Peyer's patch (tissue), 4 donors: ENCODE measurements around the gene PPARGC1A. TPM values are rescaled to one million over a fixed set of nuclear protein-coding genes. Genes with fewer than 3 reads are reported as not detected.

ENCODE experiments used
- DNase-seq, 3 donors: peaks; one replicate each; pipeline ENCODE4 v3.0.0-alpha.2; 2017 to 2019
- H3K27ac ChIP-seq, 4 donors: fragments of 200-600 bp; sonication (generic); one replicate each; pipeline ENCODE4 v1.5.1; 2016 to 2019
- H3K27me3 ChIP-seq, 2 donors: fragments of 200-600 bp; sonication (generic); one replicate each; pipeline ENCODE4 v1.5.1; 2019
- H3K36me3 ChIP-seq, 3 donors: fragments of 200-600 bp; sonication (generic); one replicate each; pipeline ENCODE4 v1.5.1; 2016 to 2019
- H3K4me1 ChIP-seq, 4 donors: fragments of 200-600 bp; sonication (generic); one replicate each; pipeline ENCODE4 v1.5.1; 2016 to 2019
- H3K4me3 ChIP-seq, 4 donors: fragments of 200-600 bp; sonication (generic); 1 replicate in 3 of 4; 2 replicates in 1 of 4; pipeline ENCODE4 v1.5.1; 2016 to 2019; ENCODE audit warnings: mild to moderate bottlenecking in 1 of 4
- H3K9me3 ChIP-seq, 4 donors: fragments of 200-600 bp; sonication (generic); one replicate each; pipeline ENCODE4 v1.5.1; 2016 to 2019; ENCODE audit warnings: mild to moderate bottlenecking in 1 of 4
- POLR2A ChIP-seq, 2 donors: fragments of 450-650 bp; IDR thresholded peaks; one replicate each; pipeline ENCODE4 v1.5.1; 2017; ENCODE audit warnings: antibody characterized with exemption in 2 of 2, mild to moderate bottlenecking in 2 of 2, moderate library complexity in 2 of 2
- total RNA-seq, 4 donors: library from RNA; depleted of rRNA; stranded (reverse); fragments of >200 nt; gene quantifications; one replicate each; pipeline ENCODE4 v1.1.0, GENCODE V29; 2016
- TF ChIP-seq, protein P1 (sequence below), 6 experiments: fragments of 450-650 bp in 4 of 6; fragments of 200-600 bp in 2 of 6; sonication (generic) in 1 of 6; IDR thresholded peaks; one replicate each; pipeline ENCODE4 v1.5.1; 2017 to 2019; ENCODE audit warnings: antibody characterized with exemption in 6 of 6, mild to moderate bottlenecking in 3 of 6, moderate library complexity in 1 of 6

Gene PPARGC1A
- total RNA-seq, 4 donors from 2014 or later = 53.6 to 106 (median 66.0) TPM

DNA sequence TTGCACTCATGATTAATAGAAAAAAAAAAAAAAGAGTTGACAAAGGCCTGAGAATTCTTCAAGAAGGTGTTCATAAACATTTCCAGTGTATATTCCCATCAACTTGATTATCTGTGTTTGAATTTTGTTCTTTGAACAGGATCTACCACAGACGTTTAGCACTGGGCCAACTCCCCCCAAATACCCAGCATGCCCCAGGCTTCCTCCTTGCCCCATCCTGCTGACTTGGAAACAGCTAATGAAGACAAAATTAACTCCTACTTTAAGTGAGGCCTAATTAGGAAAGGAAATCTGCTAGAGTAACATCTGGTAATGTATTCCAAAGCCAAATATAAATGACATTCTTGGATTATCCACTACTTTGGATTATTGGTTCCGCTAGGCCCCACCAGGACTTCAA, 52.5 kb downstream of the PPARGC1A start:
- H3K4me1 ChIP-seq = no peaks in the 10 kb centered on the region
- no peaks in the 10 kb centered on the region for H3K27me3 ChIP-seq
- no peak for DNase-seq
- no peaks in the 10 kb centered on the region for H3K9me3 ChIP-seq
- no peak overlapping the region for H3K27ac ChIP-seq
- TF ChIP-seq, protein P1, sequence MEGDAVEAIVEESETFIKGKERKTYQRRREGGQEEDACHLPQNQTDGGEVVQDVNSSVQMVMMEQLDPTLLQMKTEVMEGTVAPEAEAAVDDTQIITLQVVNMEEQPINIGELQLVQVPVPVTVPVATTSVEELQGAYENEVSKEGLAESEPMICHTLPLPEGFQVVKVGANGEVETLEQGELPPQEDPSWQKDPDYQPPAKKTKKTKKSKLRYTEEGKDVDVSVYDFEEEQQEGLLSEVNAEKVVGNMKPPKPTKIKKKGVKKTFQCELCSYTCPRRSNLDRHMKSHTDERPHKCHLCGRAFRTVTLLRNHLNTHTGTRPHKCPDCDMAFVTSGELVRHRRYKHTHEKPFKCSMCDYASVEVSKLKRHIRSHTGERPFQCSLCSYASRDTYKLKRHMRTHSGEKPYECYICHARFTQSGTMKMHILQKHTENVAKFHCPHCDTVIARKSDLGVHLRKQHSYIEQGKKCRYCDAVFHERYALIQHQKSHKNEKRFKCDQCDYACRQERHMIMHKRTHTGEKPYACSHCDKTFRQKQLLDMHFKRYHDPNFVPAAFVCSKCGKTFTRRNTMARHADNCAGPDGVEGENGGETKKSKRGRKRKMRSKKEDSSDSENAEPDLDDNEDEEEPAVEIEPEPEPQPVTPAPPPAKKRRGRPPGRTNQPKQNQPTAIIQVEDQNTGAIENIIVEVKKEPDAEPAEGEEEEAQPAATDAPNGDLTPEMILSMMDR (IDR thresholded peaks at IDR 0.05) = no peak
- TF ChIP-seq POLR2A (IDR thresholded peaks at IDR 0.05) = no peak
- H3K4me3 ChIP-seq = no peak overlapping the region
- no peaks in the 10 kb centered on the region for H3K36me3 ChIP-seq

DNA sequence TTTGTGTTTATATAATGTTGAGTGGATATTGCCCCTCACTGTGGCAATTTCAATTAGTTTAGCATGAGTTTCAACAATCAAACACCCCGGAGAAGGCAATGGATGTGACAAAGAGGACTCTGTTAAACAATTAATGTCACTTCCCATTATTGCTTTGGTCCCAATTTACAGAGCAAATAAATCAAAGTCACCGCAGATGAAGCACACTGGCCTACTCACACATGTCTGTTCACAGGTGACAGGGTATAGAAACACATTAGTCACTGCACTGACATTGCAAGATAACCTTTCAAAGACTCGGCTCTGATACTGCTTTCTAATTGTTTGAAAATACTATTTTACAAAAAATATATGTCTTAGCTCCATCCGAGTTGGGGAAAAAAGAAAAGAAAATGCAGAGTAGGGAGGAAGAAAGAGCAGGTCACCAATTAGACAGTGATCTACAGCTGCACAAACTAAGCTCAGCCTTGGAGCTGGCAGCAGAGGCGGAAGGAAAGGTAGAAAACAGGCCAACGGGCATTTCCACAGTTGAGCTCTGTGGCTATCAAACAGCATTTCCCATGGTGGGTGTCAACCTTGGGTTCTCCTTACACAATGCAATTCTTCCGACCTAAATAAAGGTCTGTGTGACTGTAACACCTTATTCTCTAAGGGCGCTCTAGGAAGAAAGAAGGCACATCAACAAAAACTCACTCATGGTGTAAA, 53.9 kb downstream of the PPARGC1A start:
- TF ChIP-seq, protein P1 (IDR thresholded peaks at IDR 0.05) = no peak
- Histone ChIP-seq H3K27me3 (no peaks in the 10 kb centered on the region), H3K9me3 (no peaks in the 10 kb centered on the region), H3K4me3 (no peak overlapping the region), H3K36me3 (peaks cover 0 to 7% (median 0%) of the 10 kb centered on the region in 3 donors), H3K27ac (no peak overlapping the region), H3K4me1 (no peaks in the 10 kb centered on the region)
- DNase-seq = no peak

- no peak for DNase-seq
- TF ChIP-seq POLR2A (IDR thresholded peaks at IDR 0.05) = no peak
- TF ChIP-seq, protein P1 (IDR thresholded peaks at IDR 0.05) = no peak
- H3K27me3 ChIP-seq = no peaks in the 10 kb centered on the region
- no peaks in the 10 kb centered on the region for H3K9me3 ChIP-seq
- H3K4me3 ChIP-seq = no peak overlapping the region
- H3K27ac ChIP-seq = no peak overlapping the region
- peaks cover 0 to 43% (median 0%) of the 10 kb centered on the region in 3 donors for H3K36me3 ChIP-seq
- no peaks in the 10 kb centered on the region for H3K4me1 ChIP-seq
Observed at GRCh38 chr4:23828779-23829178, 61.1 kb downstream of the PPARGC1A start.

- no peaks in the 10 kb centered on the region for H3K9me3 ChIP-seq
- H3K36me3 ChIP-seq = peaks cover 0 to 46% (median 0%) of the 10 kb centered on the region in 3 donors
- no peak for DNase-seq
- no peak for TF ChIP-seq POLR2A (IDR thresholded peaks at IDR 0.05)
- TF ChIP-seq, protein P1 (IDR thresholded peaks at IDR 0.05) = no peak
- no peaks in the 10 kb centered on the region for H3K4me1 ChIP-seq
- no peak overlapping the region for H3K4me3 ChIP-seq
- H3K27me3 ChIP-seq = no peaks in the 10 kb centered on the region
- H3K27ac ChIP-seq = no peak overlapping the region
Observed at GRCh38 chr4:23828020-23828715, 61.7 kb downstream of the PPARGC1A start.

- Histone ChIP-seq H3K36me3 (peaks cover 0 to 51% (median 0%) of the 10 kb centered on the region in 3 donors), H3K4me3 (no peak overlapping the region), H3K9me3 (no peaks in the 10 kb centered on the region), H3K4me1 (no peaks in the 10 kb centered on the region), H3K27me3 (no peaks in the 10 kb centered on the region), H3K27ac (no peak overlapping the region)
- no peak for DNase-seq
- TF ChIP-seq, protein P1 (IDR thresholded peaks at IDR 0.05) = no peak
- TF ChIP-seq POLR2A (IDR thresholded peaks at IDR 0.05) = no peak
Observed at GRCh38 chr4:23822181-23822580, 67.7 kb downstream of the PPARGC1A start.
